H1 (cell line): Measurements from ENCODE around the gene BZW2. TPM values are rescaled to one million over a fixed set of nuclear protein-coding genes. Genes with fewer than 3 reads are reported as not detected.

ENCODE experiments used
- CTCF ChIA-PET: fragments of 300-600 bp; sonication (Branson Sonifier 250); formaldehyde crosslinking; loops from one replicate; lab custom pipeline; 2021; ENCODE audit not compliant: partially characterized antibody; lab: Charles Lee
- POLR2A ChIA-PET: fragments of 300-600 bp; sonication (Branson Sonifier 250); formaldehyde crosslinking; loops from one replicate; lab custom pipeline; 2021; ENCODE audit warnings: inconsistent platforms; ENCODE audit not compliant: partially characterized antibody; lab: Charles Lee
- DNase-seq, 2 experiments: peaks; one replicate each; pipeline versions ENCODE4 v3.0.0 to v3.0.0-alpha.2; 2010 to 2022; ENCODE audit warnings: low spot score in 2 of 2, low read depth in 1 of 2, mixed read lengths in 1 of 2
- FAIRE-seq: peaks from 2 replicates; lab custom pipeline; 2011; peaks lifted over from hg19 to GRCh38; lab: Jason Lieb, UNC
- H2AFZ ChIP-seq: 2 replicates; pipeline ENCODE4 v1.8.1; 2012; ENCODE audit warnings: low read length, inconsistent platforms
- H2AK5ac ChIP-seq: 2 replicates; pipeline ENCODE4 v1.6.1; 2013; ENCODE audit warnings: low read depth, low read length
- H2BK120ac ChIP-seq: replicated peaks from 2 replicates; pipeline ENCODE3; 2013; ENCODE audit warnings: low read depth, low read length, inconsistent platforms
- H2BK12ac ChIP-seq: 2 replicates; pipeline ENCODE4 v1.6.1; 2013; ENCODE audit warnings: low read depth, low read length
- H2BK15ac ChIP-seq: 2 replicates; pipeline ENCODE4 v1.6.1; 2013; ENCODE audit warnings: low read length
- H2BK20ac ChIP-seq: 2 replicates; pipeline ENCODE4 v1.6.1; 2013; ENCODE audit warnings: low read length
- H2BK5ac ChIP-seq: 2 replicates; pipeline ENCODE4 v1.6.1; 2013; ENCODE audit warnings: low read depth, low read length
- H3K14ac ChIP-seq: 2 replicates; pipeline ENCODE4 v1.6.1; 2013; ENCODE audit warnings: inconsistent platforms; ENCODE audit not compliant: insufficient read length
- H3K18ac ChIP-seq: 2 replicates; pipeline ENCODE4 v1.6.1; 2013; ENCODE audit warnings: low read length; ENCODE audit errors: extremely low read depth
- H3K23ac ChIP-seq: 2 replicates; pipeline ENCODE4 v1.6.1; 2013; ENCODE audit warnings: inconsistent platforms; ENCODE audit not compliant: insufficient read length
- H3K23me2 ChIP-seq: 2 replicates; pipeline ENCODE4 v1.6.1; 2013; ENCODE audit warnings: low read depth, low read length
- H3K27ac ChIP-seq: 2 replicates; pipeline ENCODE4 v1.6.1; 2011; ENCODE audit warnings: low read depth, low read length, inconsistent platforms
- H3K27me3 ChIP-seq, 4 experiments: replicated peaks in 1 of 4; 1 replicate in 1 of 4; 2 replicates in 3 of 4; pipeline versions ENCODE4 v1.6.1 to v1.8.1; 2011 to 2013; ENCODE audit warnings: low read length in 3 of 4, mild to moderate bottlenecking in 3 of 4, inconsistent platforms in 2 of 4, mixed read lengths in 2 of 4, moderate library complexity in 1 of 4; ENCODE audit not compliant: control insufficient read depth in 3 of 4, insufficient read depth in 3 of 4; ENCODE audit errors: extremely low read depth in 1 of 4
- H3K36me3 ChIP-seq, 4 experiments: 2 replicates each; pipeline versions ENCODE4 v1.6.1 to v1.8.1; 2011 to 2013; ENCODE audit warnings: mild to moderate bottlenecking in 4 of 4, low read length in 3 of 4, moderate library complexity in 2 of 4, control low read depth in 1 of 4, inconsistent platforms in 1 of 4; ENCODE audit not compliant: insufficient read depth in 4 of 4, control insufficient read depth in 2 of 4
- H3K4ac ChIP-seq: replicated peaks from 2 replicates; pipeline ENCODE3; 2013; ENCODE audit warnings: low read length, low read depth, mixed read lengths, inconsistent platforms; ENCODE audit not compliant: insufficient read length
- H3K4me1 ChIP-seq, 4 experiments: replicated peaks in 1 of 4; 1 replicate in 1 of 4; 2 replicates in 3 of 4; pipeline versions ENCODE4 v1.6.1 to v1.8.1; 2011 to 2013; ENCODE audit warnings: low read length in 3 of 4, inconsistent platforms in 2 of 4, mixed read lengths in 1 of 4; ENCODE audit not compliant: insufficient read depth in 4 of 4, control insufficient read depth in 3 of 4
- H3K4me2 ChIP-seq, 2 experiments: 2 replicates each; pipeline versions ENCODE4 v1.6.1 to v1.8.1; 2011 to 2013; ENCODE audit warnings: low read depth in 2 of 2, low read length in 2 of 2, control low read depth in 1 of 2, inconsistent platforms in 1 of 2, mild to moderate bottlenecking in 1 of 2; ENCODE audit not compliant: insufficient read depth in 1 of 2
- H3K4me3 ChIP-seq, 4 experiments: fragments of 200-600, 300-600 bp in 1 of 4; sonication (generic), shearing (Covaris generic), sonication (Bioruptor Twin) in 1 of 4; 2 replicates each; pipeline versions ENCODE4 v1.5.1 to v1.8.1; 2011 to 2016; ENCODE audit warnings: low read length in 4 of 4, low read depth in 3 of 4, control low read depth in 2 of 4, inconsistent platforms in 2 of 4, mild to moderate bottlenecking in 2 of 4, mixed read lengths in 1 of 4, moderate library complexity in 1 of 4; ENCODE audit not compliant: insufficient read depth in 2 of 4; ENCODE audit errors: extremely low read depth in 1 of 4
- H3K56ac ChIP-seq: replicated peaks from 2 replicates; pipeline ENCODE3; 2013; ENCODE audit warnings: low read depth, mild to moderate bottlenecking, mixed read lengths, low read length, inconsistent platforms; ENCODE audit not compliant: insufficient read length
- H3K79me1 ChIP-seq: 2 replicates; pipeline ENCODE4 v1.6.1; 2013; ENCODE audit warnings: low read depth, low read length, control low read depth
- H3K79me2 ChIP-seq, 2 experiments: 2 replicates each; pipeline versions ENCODE4 v1.6.1 to v1.8.1; 2012 to 2013; ENCODE audit warnings: low read length in 2 of 2, mild to moderate bottlenecking in 2 of 2, inconsistent platforms in 1 of 2; ENCODE audit not compliant: insufficient read depth in 2 of 2, control insufficient read depth in 1 of 2
- H3K9ac ChIP-seq, 4 experiments: replicated peaks in 1 of 4; 1 replicate in 1 of 4; 2 replicates in 3 of 4; pipeline versions ENCODE4 v1.6.1 to v1.8.1; 2011 to 2013; ENCODE audit warnings: low read depth in 3 of 4, low read length in 3 of 4, control low read depth in 2 of 4, mild to moderate bottlenecking in 2 of 4, moderate library complexity in 2 of 4, inconsistent platforms in 1 of 4; ENCODE audit errors: extremely low read depth in 1 of 4
- H3K9me3 ChIP-seq, 2 experiments: 2 replicates each; pipeline versions ENCODE4 v1.6.1 to v1.8.1; 2012 to 2013; ENCODE audit warnings: mild to moderate bottlenecking in 2 of 2, moderate library complexity in 2 of 2, control low read depth in 1 of 2, inconsistent platforms in 1 of 2, low read depth in 1 of 2, low read length in 1 of 2, mixed read lengths in 1 of 2; ENCODE audit not compliant: insufficient read depth in 2 of 2
- H4K20me1 ChIP-seq, 2 experiments: replicated peaks in 1 of 2; 2 replicates each; pipeline versions ENCODE3 to v1.8.1; 2011 to 2013; ENCODE audit warnings: inconsistent platforms in 2 of 2, low read length in 2 of 2, mild to moderate bottlenecking in 1 of 2; ENCODE audit not compliant: insufficient read depth in 2 of 2, control insufficient read depth in 1 of 2
- H4K5ac ChIP-seq: 2 replicates; pipeline ENCODE4 v1.6.1; 2013; ENCODE audit warnings: low read length, low read depth, mixed read lengths, inconsistent platforms; ENCODE audit not compliant: insufficient read length
- H4K8ac ChIP-seq: 2 replicates; pipeline ENCODE4 v1.8.0; 2013; ENCODE audit warnings: mild to moderate bottlenecking, moderate library complexity, low read length, inconsistent platforms; ENCODE audit not compliant: insufficient read depth; ENCODE audit errors: extremely low read depth
- H4K91ac ChIP-seq: replicated peaks from 2 replicates; pipeline ENCODE3; 2013; ENCODE audit warnings: low read length, mixed read lengths, inconsistent platforms; ENCODE audit not compliant: insufficient read length
- BRCA1 ChIP-seq: IDR thresholded peaks from 2 replicates; pipeline ENCODE4 v1.6.1; 2012; ENCODE audit warnings: low read depth, low read length, improper control_type of control experiment
- CEBPB ChIP-seq: IDR thresholded peaks from 2 replicates; pipeline ENCODE4 v1.6.1; 2012; ENCODE audit warnings: low read depth, low read length
- POLR2AphosphoS5 ChIP-seq: IDR thresholded peaks from 2 replicates; pipeline ENCODE4 v1.6.1; 2011; ENCODE audit warnings: low read depth, low read length
- RAD21 ChIP-seq, 2 experiments: IDR thresholded peaks in 1 of 2; conservative IDR thresholded peaks in 1 of 2; 2 replicates each; pipeline ENCODE4 v1.6.1; 2011; ENCODE audit warnings: low read depth in 2 of 2, low read length in 2 of 2, improper control_type of control experiment in 1 of 2, inconsistent platforms in 1 of 2, mild to moderate bottlenecking in 1 of 2, moderate library complexity in 1 of 2
- SAP30 ChIP-seq: fragments of 300-600 bp; sonication (generic); IDR thresholded peaks from 2 replicates; pipeline ENCODE4 v1.7.1; 2012; ENCODE audit warnings: low read length, moderate library complexity, mild to moderate bottlenecking, inconsistent platforms; ENCODE audit not compliant: insufficient read depth, insufficient replicate concordance
- SIN3A ChIP-seq, 2 experiments: IDR thresholded peaks in 1 of 2; conservative IDR thresholded peaks in 1 of 2; 2 replicates each; pipeline ENCODE4 v1.6.1; 2011 to 2012; ENCODE audit warnings: low read length in 2 of 2, improper control_type of control experiment in 1 of 2, low read depth in 1 of 2, mild to moderate bottlenecking in 1 of 2
- ZNF274 ChIP-seq: IDR thresholded peaks from 2 replicates; pipeline ENCODE4 v1.7.0; 2012; ENCODE audit warnings: low read length, borderline replicate concordance; ENCODE audit errors: extremely low read depth
- WGBS, 2 experiments: shearing (Covaris generic) in 1 of 2; methylation state at CpG; one replicate each; pipeline versions ENCODE4 v1.1.6 to v1.1.7; 2013 to 2015; ENCODE audit warnings: low lambda C conversion rate in 2 of 2, mixed read lengths in 2 of 2, inconsistent platforms in 1 of 2, low coverage in 1 of 2, missing lambda C conversion rate in 1 of 2; ENCODE audit not compliant: insufficient replicate concordance in 2 of 2, insufficient coverage in 1 of 2, insufficient read length in 1 of 2; ENCODE audit errors: extremely low coverage in 1 of 2, missing lambda C conversion rate in 1 of 2; 5-methylcytosine and 5-hydroxymethylcytosine counted together
- polyA plus RNA-seq, 7 experiments: library from polyadenylated mRNA; depleted of rRNA in 3 of 7; stranded (reverse) in 5 of 7; unstranded in 2 of 7; fragments of >200 nt in 5 of 7; fragments of 200-250 nt in 2 of 7; gene quantifications; 1 replicate in 5 of 7; 2 replicates in 1 of 7; 4 replicates in 1 of 7; pipeline versions ENCODE4 v1.2.1 to v1.2.3, GENCODE V29; 2011 to 2013; ENCODE audit warnings: missing spikeins in 2 of 7, mixed read lengths in 2 of 7
- total RNA-seq: library from RNA; stranded (reverse); fragmentation: NEBNext Ultra II Directional; extraction: Animal tissue kit (Norgen Biotek cat#: 25700); gene quantifications from 2 replicates; pipeline ENCODE4 v1.2.1, GENCODE V29; 2021
- TF ChIP-seq, protein P1 (sequence below): IDR thresholded peaks from 2 replicates; pipeline ENCODE4 v1.6.1; 2012; ENCODE audit warnings: inconsistent platforms

Gene BZW2
- total and polyA plus RNA-seq, 2 of the 8 experiments (the other 6 are each of a cell fraction or from before 2014, with no cell fraction given): 32.3 to 103 TPM

DNA sequence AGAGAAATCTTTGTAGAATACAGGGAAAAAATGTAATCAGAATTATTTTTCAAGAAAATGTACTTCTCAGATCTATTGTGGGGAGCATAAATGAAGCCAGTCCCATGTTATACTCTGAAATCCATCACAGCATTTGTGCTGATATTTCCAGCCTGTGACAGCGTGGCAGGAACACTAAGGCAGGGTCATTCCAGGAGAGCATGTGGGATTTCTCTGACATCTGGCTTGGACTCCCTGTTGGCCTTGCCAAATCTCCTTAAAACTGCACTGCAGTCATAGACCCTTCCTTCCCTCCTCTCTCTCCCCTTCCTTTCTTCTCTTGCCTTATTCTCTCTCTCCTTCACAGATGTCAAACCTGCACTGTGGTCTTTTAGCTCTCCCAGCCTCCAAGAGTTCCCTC lies 101.1 kb downstream of the BZW2 start:
- no peak overlapping the region for H3K18ac ChIP-seq
- H4K5ac ChIP-seq: no peak overlapping the region
- H3K23ac ChIP-seq: no peak overlapping the region
- H2BK20ac ChIP-seq: no peak overlapping the region; the same call in 1 of the 2 replicates
- no peak overlapping the region for H3K9ac ChIP-seq
- CTCF ChIA-PET: no interaction called here
- H3K27me3 ChIP-seq: no peaks in the 10 kb centered on the region
- H3K23me2 ChIP-seq: no peaks in the 10 kb centered on the region
- no peak overlapping the region for H3K4ac ChIP-seq
- no peaks in the 10 kb centered on the region for H3K36me3 ChIP-seq
- DNase-seq: no peak
- no peak overlapping the region for H4K91ac ChIP-seq
- H4K20me1 ChIP-seq: no peaks in the 10 kb centered on the region
- H3K4me1 ChIP-seq: peaks cover 0 to 10% (median 7%) of the 10 kb centered on the region in 4 experiments; a peak in 5 of 7 replicates
- WGBS, 2 experiments: 60% methylated on average over 1 of the region's 1 CpG; no CpG with 5 or more reads in 1 of the 2 experiments
- no peak overlapping the region for H3K14ac ChIP-seq
- no peaks in the 10 kb centered on the region for H3K79me2 ChIP-seq
- no peak overlapping the region for H2AK5ac ChIP-seq
- H2BK5ac ChIP-seq: no peak overlapping the region
- no peak overlapping the region for H2AFZ ChIP-seq
- no peak overlapping the region for H3K4me2 ChIP-seq
- H3K9me3 ChIP-seq: no peaks in the 10 kb centered on the region
- H3K79me1 ChIP-seq: no peaks in the 10 kb centered on the region
- H2BK12ac ChIP-seq: no peak overlapping the region
- H4K8ac ChIP-seq: no peak overlapping the region
- no peak overlapping the region for H3K56ac ChIP-seq
- no peak overlapping the region for H2BK120ac ChIP-seq
- TF ChIP-seq RAD21 (IDR thresholded peaks at IDR 0.05 in 1 of 2, conservative IDR thresholded peaks at IDR 0.05 in 1 of 2; ENCODE audit: low read depth in 2 of 2, low read length in 2 of 2) (no peak), CEBPB (no peak), POLR2AphosphoS5 (no peak), ZNF274 (no peak), SAP30 (no peak), BRCA1 (no peak), SIN3A (conservative IDR thresholded peaks at IDR 0.05 in 1 of 2, IDR thresholded peaks at IDR 0.05 in 1 of 2; ENCODE audit: low read depth in 1 of 2, low read length in 2 of 2) (no peak)
- TF ChIP-seq, protein P1, sequence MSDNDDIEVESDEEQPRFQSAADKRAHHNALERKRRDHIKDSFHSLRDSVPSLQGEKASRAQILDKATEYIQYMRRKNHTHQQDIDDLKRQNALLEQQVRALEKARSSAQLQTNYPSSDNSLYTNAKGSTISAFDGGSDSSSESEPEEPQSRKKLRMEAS: no peak
- TF ChIP-seq, all 59 proteins: peak for 0
- H2BK15ac ChIP-seq: no peak overlapping the region
- H3K27ac ChIP-seq: no peak overlapping the region
- H3K4me3 ChIP-seq: no peak overlapping the region
- POLR2A ChIA-PET: no interaction called here
- FAIRE-seq: no peak
